GM23338 (cell line): Measurements from ENCODE around the gene OPRM1. TPM values are rescaled to one million over a fixed set of nuclear protein-coding genes. Genes with fewer than 3 reads are reported as not detected.

ENCODE experiments used
- ATAC-seq: fragments of 200-7000 bp; cut with Tn5 transposase; 3 replicates; pipeline ENCODE4 v1.9.1; 2020
- DNase-seq: peaks from one replicate; pipeline ENCODE4 v3.0.0-alpha.2; 2015; ENCODE audit warnings: low spot score
- H2AFZ ChIP-seq: fragments of 200-600 bp; sonication (generic); 2 replicates; pipeline ENCODE4 v1.8.0; 2016; ENCODE audit warnings: antibody characterized with exemption, mild to moderate bottlenecking, moderate library complexity
- H3F3A ChIP-seq: fragments of 200-600 bp; sonication (generic); replicated peaks from 2 replicates; pipeline ENCODE4 v1.8.0; 2017; ENCODE audit warnings: antibody characterized with exemption, mixed run types, low read depth
- H3K27ac ChIP-seq: fragments of 200-600 bp; sonication (generic); 2 replicates; pipeline ENCODE4 v1.6.1; 2016; ENCODE audit warnings: low read depth
- H3K27me3 ChIP-seq: fragments of 200-600 bp; sonication (generic); 2 replicates; pipeline ENCODE4 v1.8.0; 2016; ENCODE audit warnings: mild to moderate bottlenecking, mixed run types, moderate library complexity; ENCODE audit not compliant: insufficient read depth
- H3K36me3 ChIP-seq: fragments of 200-600 bp; sonication (generic); 2 replicates; pipeline ENCODE4 v1.8.0; 2016; ENCODE audit warnings: mild to moderate bottlenecking; ENCODE audit not compliant: insufficient read depth
- H3K4me1 ChIP-seq: fragments of 200-600 bp; sonication (generic); 2 replicates; pipeline ENCODE4 v1.8.0; 2016; ENCODE audit warnings: mild to moderate bottlenecking, moderate library complexity; ENCODE audit not compliant: insufficient read depth
- H3K4me2 ChIP-seq: fragments of 200-600 bp; sonication (generic); 2 replicates; pipeline ENCODE4 v1.7.1; 2017; ENCODE audit warnings: mixed run types
- H3K4me3 ChIP-seq: fragments of 200-600 bp; sonication (generic); 2 replicates; pipeline ENCODE4 v1.6.1; 2016; ENCODE audit warnings: mixed run types
- H3K79me2 ChIP-seq: fragments of 200-600 bp; sonication (generic); replicated peaks from 2 replicates; pipeline ENCODE4 v1.8.0; 2017; ENCODE audit warnings: mild to moderate bottlenecking; ENCODE audit not compliant: insufficient read depth
- H3K9me2 ChIP-seq: fragments of 200-600 bp; sonication (generic); 2 replicates; pipeline ENCODE4 v1.8.0; 2017; ENCODE audit not compliant: insufficient read depth
- H4K20me1 ChIP-seq: fragments of 200-600 bp; sonication (generic); replicated peaks from 2 replicates; pipeline ENCODE4 v1.8.0; 2017; ENCODE audit warnings: mild to moderate bottlenecking; ENCODE audit not compliant: insufficient read depth
- H3K27ac Mint-ChIP-seq: 2 replicates; pipeline ENCODE4 v1.8.0; 2020; ENCODE audit warnings: inconsistent platforms, mild to moderate bottlenecking, moderate library complexity, mixed read lengths
- H3K27me3 Mint-ChIP-seq: 3 replicates; pipeline ENCODE4 v1.8.0; 2022; ENCODE audit warnings: low read depth, mild to moderate bottlenecking, moderate library complexity, mixed read lengths, inconsistent platforms; ENCODE audit not compliant: insufficient read depth, poor library complexity
- H3K36me3 Mint-ChIP-seq: 3 replicates; pipeline ENCODE4 v1.8.0; 2021; ENCODE audit warnings: low read depth, mild to moderate bottlenecking, inconsistent platforms, moderate library complexity, mixed read lengths
- H3K4me1 Mint-ChIP-seq: 3 replicates; pipeline ENCODE4 v1.8.0; 2020; ENCODE audit warnings: mild to moderate bottlenecking, inconsistent platforms, mixed read lengths
- H3K4me3 Mint-ChIP-seq: 3 replicates; pipeline ENCODE4 v1.8.0; 2021; ENCODE audit warnings: moderate library complexity, mild to moderate bottlenecking, inconsistent platforms, mixed read lengths
- H3K9me3 Mint-ChIP-seq: 3 replicates; pipeline ENCODE4 v1.8.0; 2020; ENCODE audit warnings: moderate library complexity, mild to moderate bottlenecking, inconsistent platforms, mixed read lengths
- CREB1 ChIP-seq: fragments of 250-450 bp; sonication (Bioruptor Pico); IDR thresholded peaks from 2 replicates; pipeline ENCODE4 v1.5.0; 2020; ENCODE audit warnings: low read depth, mild to moderate bottlenecking, moderate library complexity
- EZH2 ChIP-seq: fragments of 200-600 bp; sonication (generic); IDR thresholded peaks from one replicate; pipeline ENCODE4 v1.8.0; 2017; ENCODE audit warnings: antibody characterized with exemption, mild to moderate bottlenecking, low read depth; ENCODE audit not compliant: unreplicated experiment
- EZH2phosphoT487 ChIP-seq: fragments of 200-600 bp; sonication (generic); IDR thresholded peaks from one replicate; pipeline ENCODE4 v1.8.1; 2018; ENCODE audit warnings: antibody characterized with exemption; ENCODE audit not compliant: unreplicated experiment
- JUNB ChIP-seq: IDR thresholded peaks from one replicate; pipeline ENCODE4 v1.6.1; 2016; ENCODE audit warnings: antibody characterized with exemption; ENCODE audit not compliant: unreplicated experiment
- NANOG ChIP-seq: IDR thresholded peaks from 2 replicates; pipeline ENCODE4 v1.6.1; 2016; ENCODE audit warnings: antibody characterized with exemption, borderline replicate concordance
- POLR2AphosphoS5 ChIP-seq: IDR thresholded peaks from 2 replicates; pipeline ENCODE4 v1.6.1; 2016; ENCODE audit warnings: antibody characterized with exemption, low read depth
- STAT1 ChIP-seq: IDR thresholded peaks from one replicate; pipeline ENCODE4 v1.6.1; 2016; ENCODE audit warnings: antibody characterized with exemption; ENCODE audit not compliant: unreplicated experiment
- ZNF114 ChIP-seq: fragments of 250-450 bp; sonication (Bioruptor Pico); IDR thresholded peaks from 2 replicates; pipeline ENCODE4 v1.5.0; 2020; ENCODE audit warnings: mild to moderate bottlenecking, moderate library complexity
- ZNF331 ChIP-seq: fragments of 250-450 bp; sonication (Bioruptor Pico); IDR thresholded peaks from 2 replicates; pipeline ENCODE4 v1.5.0; 2020; ENCODE audit warnings: low read depth, mild to moderate bottlenecking, moderate library complexity
- polyA plus RNA-seq: library from polyadenylated mRNA; unstranded; fragments of >200 nt; fragmentation: Nextera tagmentation; extraction: Ambion mirVana; gene quantifications from 2 replicates; pipeline ENCODE4 v1.2.1, GENCODE V29; 2016
- total RNA-seq: library from RNA; depleted of rRNA; stranded (reverse); fragments of >200 nt; shearing (Covaris generic); gene quantifications from 2 replicates; pipeline ENCODE4 v1.2.3, GENCODE V29; 2014
- TF ChIP-seq, protein P1 (sequence below), 2 experiments: fragments of 200-600 bp in 1 of 2; sonication (generic) in 1 of 2; conservative IDR thresholded peaks; 2 replicates each; pipeline versions ENCODE4 v1.5.1 to v1.6.1; 2016 to 2017; ENCODE audit warnings: antibody characterized with exemption in 2 of 2, low read depth in 2 of 2, mild to moderate bottlenecking in 2 of 2, moderate library complexity in 1 of 2
- TF ChIP-seq, protein P2 (sequence below): fragments of 250-450 bp; sonication (Bioruptor Pico); IDR thresholded peaks from 2 replicates; pipeline ENCODE4 v1.5.0; 2020; ENCODE audit warnings: mild to moderate bottlenecking, moderate library complexity
- TF ChIP-seq, protein P3 (sequence below): IDR thresholded peaks from one replicate; pipeline ENCODE4 v1.6.1; 2018; ENCODE audit warnings: antibody characterized with exemption; ENCODE audit not compliant: unreplicated experiment
- TF ChIP-seq, protein P4 (sequence below): IDR thresholded peaks from 2 replicates; pipeline ENCODE4 v1.6.1; 2016; ENCODE audit warnings: antibody characterized with exemption

The OPRM1 gene
- total and polyA plus RNA-seq, 2 experiments from 2014 or later = 0.52 TPM; not detected in 1

DNA sequence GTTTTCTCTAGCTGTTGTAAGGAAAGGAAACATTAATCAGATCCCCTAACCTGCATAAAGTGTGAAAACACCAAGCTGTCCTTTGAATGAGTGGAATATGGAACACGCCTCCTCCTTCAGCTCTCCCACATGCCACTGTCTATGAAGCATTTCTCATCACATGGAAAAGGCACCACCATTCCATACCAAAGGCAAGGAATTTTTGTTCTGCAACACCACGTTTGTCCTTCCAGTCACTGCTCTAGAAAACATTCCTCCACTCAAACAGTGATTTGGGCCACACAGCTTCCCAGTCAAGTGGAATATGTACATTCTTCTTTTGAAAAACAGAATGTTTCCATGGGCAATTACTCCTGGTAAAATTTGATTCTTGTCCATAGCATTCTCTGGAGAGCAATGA, 120.1 kb downstream of the OPRM1 start:
- no peaks in the 10 kb centered on the region for H4K20me1 ChIP-seq
- no peak overlapping the region for H2AFZ ChIP-seq
- Mint-ChIP-seq H3K27ac (no peak overlapping the region), H3K4me1 (peaks cover 13% of the 10 kb centered on the region), H3K9me3 (no peaks in the 10 kb centered on the region), H3K36me3 (no peaks in the 10 kb centered on the region), H3K4me3 (no peak overlapping the region), H3K27me3 (no peaks in the 10 kb centered on the region)
- H3K4me1 ChIP-seq = no peaks in the 10 kb centered on the region
- H3F3A ChIP-seq = no peaks in the 10 kb centered on the region
- H3K79me2 ChIP-seq = no peaks in the 10 kb centered on the region
- H3K4me2 ChIP-seq = no peak overlapping the region
- no peaks in the 10 kb centered on the region; the same call in 1 of the 2 replicates for H3K36me3 ChIP-seq
- no peak overlapping the region for H3K27ac ChIP-seq
- DNase-seq (no peak), ATAC-seq (no peak)
- H3K4me3 ChIP-seq = no peak overlapping the region
- TF ChIP-seq, protein P1, sequence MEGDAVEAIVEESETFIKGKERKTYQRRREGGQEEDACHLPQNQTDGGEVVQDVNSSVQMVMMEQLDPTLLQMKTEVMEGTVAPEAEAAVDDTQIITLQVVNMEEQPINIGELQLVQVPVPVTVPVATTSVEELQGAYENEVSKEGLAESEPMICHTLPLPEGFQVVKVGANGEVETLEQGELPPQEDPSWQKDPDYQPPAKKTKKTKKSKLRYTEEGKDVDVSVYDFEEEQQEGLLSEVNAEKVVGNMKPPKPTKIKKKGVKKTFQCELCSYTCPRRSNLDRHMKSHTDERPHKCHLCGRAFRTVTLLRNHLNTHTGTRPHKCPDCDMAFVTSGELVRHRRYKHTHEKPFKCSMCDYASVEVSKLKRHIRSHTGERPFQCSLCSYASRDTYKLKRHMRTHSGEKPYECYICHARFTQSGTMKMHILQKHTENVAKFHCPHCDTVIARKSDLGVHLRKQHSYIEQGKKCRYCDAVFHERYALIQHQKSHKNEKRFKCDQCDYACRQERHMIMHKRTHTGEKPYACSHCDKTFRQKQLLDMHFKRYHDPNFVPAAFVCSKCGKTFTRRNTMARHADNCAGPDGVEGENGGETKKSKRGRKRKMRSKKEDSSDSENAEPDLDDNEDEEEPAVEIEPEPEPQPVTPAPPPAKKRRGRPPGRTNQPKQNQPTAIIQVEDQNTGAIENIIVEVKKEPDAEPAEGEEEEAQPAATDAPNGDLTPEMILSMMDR (conservative IDR thresholded peaks at IDR 0.05; ENCODE audit: low read depth in 2 of 2) = no peak
- TF ChIP-seq EZH2phosphoT487 (no peak), POLR2AphosphoS5 (no peak), EZH2 (no peak), STAT1 (no peak), CREB1 (CRISPR knock-in tag) (no peak), ZNF331 (no peak), NANOG (no peak), ZNF114 (CRISPR knock-in tag) (no peak), JUNB (no peak)
- TF ChIP-seq, protein P2, sequence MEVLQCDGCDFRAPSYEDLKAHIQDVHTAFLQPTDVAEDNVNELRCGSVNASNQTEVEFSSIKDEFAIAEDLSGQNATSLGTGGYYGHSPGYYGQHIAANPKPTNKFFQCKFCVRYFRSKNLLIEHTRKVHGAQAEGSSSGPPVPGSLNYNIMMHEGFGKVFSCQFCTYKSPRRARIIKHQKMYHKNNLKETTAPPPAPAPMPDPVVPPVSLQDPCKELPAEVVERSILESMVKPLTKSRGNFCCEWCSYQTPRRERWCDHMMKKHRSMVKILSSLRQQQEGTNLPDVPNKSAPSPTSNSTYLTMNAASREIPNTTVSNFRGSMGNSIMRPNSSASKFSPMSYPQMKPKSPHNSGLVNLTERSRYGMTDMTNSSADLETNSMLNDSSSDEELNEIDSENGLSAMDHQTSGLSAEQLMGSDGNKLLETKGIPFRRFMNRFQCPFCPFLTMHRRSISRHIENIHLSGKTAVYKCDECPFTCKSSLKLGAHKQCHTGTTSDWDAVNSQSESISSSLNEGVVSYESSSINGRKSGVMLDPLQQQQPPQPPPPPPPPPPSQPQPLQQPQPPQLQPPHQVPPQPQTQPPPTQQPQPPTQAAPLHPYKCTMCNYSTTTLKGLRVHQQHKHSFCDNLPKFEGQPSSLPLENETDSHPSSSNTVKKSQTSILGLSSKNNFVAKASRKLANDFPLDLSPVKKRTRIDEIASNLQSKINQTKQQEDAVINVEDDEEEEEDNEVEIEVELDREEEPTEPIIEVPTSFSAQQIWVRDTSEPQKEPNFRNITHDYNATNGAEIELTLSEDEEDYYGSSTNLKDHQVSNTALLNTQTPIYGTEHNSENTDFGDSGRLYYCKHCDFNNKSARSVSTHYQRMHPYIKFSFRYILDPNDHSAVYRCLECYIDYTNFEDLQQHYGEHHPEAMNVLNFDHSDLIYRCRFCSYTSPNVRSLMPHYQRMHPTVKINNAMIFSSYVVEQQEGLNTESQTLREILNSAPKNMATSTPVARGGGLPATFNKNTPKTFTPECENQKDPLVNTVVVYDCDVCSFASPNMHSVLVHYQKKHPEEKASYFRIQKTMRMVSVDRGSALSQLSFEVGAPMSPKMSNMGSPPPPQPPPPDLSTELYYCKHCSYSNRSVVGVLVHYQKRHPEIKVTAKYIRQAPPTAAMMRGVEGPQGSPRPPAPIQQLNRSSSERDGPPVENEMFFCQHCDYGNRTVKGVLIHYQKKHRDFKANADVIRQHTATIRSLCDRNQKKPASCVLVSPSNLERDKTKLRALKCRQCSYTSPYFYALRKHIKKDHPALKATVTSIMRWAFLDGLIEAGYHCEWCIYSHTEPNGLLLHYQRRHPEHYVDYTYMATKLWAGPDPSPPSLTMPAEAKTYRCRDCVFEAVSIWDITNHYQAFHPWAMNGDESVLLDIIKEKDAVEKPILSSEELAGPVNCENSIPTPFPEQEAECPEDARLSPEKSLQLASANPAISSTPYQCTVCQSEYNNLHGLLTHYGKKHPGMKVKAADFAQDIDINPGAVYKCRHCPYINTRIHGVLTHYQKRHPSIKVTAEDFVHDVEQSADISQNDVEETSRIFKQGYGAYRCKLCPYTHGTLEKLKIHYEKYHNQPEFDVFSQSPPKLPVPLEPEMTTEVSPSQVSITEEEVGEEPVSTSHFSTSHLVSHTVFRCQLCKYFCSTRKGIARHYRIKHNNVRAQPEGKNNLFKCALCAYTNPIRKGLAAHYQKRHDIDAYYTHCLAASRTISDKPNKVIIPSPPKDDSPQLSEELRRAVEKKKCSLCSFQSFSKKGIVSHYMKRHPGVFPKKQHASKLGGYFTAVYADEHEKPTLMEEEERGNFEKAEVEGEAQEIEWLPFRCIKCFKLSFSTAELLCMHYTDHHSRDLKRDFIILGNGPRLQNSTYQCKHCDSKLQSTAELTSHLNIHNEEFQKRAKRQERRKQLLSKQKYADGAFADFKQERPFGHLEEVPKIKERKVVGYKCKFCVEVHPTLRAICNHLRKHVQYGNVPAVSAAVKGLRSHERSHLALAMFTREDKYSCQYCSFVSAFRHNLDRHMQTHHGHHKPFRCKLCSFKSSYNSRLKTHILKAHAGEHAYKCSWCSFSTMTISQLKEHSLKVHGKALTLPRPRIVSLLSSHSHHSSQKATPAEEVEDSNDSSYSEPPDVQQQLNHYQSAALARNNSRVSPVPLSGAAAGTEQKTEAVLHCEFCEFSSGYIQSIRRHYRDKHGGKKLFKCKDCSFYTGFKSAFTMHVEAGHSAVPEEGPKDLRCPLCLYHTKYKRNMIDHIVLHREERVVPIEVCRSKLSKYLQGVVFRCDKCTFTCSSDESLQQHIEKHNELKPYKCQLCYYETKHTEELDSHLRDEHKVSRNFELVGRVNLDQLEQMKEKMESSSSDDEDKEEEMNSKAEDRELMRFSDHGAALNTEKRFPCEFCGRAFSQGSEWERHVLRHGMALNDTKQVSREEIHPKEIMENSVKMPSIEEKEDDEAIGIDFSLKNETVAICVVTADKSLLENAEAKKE (CRISPR knock-in tag) = no peak
- TF ChIP-seq, protein P3, sequence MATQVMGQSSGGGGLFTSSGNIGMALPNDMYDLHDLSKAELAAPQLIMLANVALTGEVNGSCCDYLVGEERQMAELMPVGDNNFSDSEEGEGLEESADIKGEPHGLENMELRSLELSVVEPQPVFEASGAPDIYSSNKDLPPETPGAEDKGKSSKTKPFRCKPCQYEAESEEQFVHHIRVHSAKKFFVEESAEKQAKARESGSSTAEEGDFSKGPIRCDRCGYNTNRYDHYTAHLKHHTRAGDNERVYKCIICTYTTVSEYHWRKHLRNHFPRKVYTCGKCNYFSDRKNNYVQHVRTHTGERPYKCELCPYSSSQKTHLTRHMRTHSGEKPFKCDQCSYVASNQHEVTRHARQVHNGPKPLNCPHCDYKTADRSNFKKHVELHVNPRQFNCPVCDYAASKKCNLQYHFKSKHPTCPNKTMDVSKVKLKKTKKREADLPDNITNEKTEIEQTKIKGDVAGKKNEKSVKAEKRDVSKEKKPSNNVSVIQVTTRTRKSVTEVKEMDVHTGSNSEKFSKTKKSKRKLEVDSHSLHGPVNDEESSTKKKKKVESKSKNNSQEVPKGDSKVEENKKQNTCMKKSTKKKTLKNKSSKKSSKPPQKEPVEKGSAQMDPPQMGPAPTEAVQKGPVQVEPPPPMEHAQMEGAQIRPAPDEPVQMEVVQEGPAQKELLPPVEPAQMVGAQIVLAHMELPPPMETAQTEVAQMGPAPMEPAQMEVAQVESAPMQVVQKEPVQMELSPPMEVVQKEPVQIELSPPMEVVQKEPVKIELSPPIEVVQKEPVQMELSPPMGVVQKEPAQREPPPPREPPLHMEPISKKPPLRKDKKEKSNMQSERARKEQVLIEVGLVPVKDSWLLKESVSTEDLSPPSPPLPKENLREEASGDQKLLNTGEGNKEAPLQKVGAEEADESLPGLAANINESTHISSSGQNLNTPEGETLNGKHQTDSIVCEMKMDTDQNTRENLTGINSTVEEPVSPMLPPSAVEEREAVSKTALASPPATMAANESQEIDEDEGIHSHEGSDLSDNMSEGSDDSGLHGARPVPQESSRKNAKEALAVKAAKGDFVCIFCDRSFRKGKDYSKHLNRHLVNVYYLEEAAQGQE = no peak
- TF ChIP-seq, protein P4, sequence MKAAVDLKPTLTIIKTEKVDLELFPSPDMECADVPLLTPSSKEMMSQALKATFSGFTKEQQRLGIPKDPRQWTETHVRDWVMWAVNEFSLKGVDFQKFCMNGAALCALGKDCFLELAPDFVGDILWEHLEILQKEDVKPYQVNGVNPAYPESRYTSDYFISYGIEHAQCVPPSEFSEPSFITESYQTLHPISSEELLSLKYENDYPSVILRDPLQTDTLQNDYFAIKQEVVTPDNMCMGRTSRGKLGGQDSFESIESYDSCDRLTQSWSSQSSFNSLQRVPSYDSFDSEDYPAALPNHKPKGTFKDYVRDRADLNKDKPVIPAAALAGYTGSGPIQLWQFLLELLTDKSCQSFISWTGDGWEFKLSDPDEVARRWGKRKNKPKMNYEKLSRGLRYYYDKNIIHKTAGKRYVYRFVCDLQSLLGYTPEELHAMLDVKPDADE = no peak
- peaks cover 7% of the 10 kb centered on the region for H3K9me2 ChIP-seq
- H3K27me3 ChIP-seq = no peaks in the 10 kb centered on the region
